AG20443 (cell line): ENCODE data around the gene DPF3.

Source experiments
- DNase-seq: peaks from one replicate; pipeline ENCODE4 v3.0.0; 2012; ENCODE audit warnings: low spot score, mixed read lengths

DPF3 gene

DNA sequence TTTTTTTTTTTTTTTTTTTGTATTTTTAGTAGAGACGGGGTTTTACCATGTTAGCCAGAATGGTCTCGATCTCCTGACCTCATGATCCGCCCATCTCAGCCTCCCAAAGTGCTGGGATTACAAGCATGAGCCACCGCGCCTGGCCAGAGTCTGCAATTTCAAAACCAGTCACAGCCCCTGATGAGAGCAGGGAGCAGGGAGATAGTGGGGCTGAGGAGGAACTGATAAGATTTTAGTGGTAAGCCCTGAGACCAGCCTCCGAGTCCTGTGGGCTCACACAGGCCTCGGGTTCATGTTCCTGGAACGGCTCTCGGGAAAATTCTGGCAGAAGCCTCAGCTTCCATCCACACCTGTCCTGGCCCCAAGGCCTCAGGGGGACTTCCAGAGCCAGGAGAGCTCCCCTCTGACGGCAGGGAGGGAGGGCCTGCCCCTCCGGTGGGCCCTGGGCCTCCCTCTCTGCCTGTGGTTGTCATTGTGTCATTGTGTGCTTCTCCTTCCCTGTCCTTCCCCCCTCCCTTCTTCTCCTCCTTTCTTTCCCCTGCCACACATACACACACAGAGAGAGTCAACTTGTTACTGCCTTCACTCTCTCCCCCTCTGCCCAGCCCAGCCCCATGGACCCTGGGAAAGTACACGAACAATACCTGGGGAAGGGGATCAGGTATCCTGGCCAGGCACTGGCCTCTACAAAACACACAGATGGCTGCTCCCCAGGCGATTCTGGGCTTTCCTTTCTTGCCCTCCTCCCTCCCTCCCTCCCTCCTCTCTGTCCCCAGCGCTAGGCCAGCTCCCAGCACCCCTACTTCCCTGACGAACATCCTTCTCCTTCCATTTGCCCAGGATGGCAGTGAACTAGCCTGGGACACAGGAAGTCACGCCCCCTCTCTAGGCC is 294.1 kb downstream of the DPF3 start:
- DNase-seq, result no peak

DNA sequence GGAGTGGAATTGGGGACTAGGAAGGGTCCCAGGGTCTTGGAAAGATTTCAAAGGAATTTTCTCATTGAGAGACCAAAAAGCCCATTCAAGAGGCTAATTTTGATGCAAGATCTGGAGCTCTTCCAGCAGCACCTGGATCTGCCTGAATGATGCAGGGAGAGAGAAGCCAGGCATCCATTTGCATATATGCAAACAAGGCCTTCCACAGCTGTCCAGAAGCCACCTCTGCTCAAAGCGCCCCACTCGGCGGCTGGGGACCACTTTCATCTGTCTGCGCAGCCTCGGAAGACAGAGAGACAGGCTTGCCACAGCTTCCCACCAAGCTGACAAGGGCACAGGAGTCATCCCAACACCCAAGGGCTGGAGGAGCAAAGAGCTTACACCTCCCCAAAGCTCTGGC is 295.6 kb downstream of the DPF3 start:
- no peak for DNase-seq

DNA sequence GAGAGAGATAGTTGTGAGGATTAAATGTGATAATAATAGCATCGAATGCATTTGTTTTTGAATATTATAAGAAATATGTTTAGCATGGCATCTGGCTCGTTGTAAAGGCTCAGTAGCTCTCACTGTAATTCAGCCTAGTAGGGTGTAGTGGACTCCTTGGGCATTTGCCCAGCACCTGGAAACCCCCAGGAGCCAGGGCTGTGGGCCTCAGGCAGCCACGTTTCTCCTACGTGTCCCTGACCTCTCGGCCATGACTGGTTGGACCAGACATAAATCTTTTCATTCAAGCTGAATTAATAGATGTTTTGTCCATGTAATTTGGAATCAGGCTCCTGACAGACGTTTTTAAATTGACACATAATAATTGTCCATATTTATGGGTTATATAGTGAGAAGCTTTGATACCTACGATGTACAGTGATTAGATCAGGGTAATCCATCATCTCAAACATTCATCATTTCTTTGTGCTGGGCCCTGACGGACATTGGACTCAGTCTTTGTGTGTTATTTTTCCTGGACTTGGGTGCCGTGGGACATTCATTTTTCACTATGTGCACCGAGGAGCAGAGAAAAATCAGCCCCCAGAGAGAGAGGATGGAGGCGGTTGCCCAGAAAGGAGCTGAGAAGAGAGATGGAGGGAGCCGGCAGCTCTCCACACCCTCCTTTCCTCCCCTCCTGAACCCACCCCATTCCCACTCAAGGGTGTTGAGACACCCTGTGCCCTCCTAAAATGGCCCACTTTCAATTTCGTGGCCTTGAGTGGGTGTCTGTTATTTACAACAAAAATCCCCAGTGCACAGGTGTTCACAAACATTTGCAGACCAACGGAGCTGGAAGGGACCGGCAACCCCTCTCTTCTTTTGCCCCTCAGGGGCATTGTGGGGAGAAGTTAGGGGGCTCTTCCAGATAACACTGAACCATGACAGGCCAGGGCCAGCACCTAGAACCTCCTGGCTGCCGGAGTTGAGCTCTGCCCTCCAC is 296.4 kb downstream of the DPF3 start:
- no peak for DNase-seq

- DNase-seq, result no peak
These were observed 298.6 kb downstream of the DPF3 start for GRCh38 chr14:72595152-72595862.

GRCh38 chr14:72594099-72594901 is 299.6 kb downstream of the DPF3 start:
- DNase-seq, result no peak

DNA sequence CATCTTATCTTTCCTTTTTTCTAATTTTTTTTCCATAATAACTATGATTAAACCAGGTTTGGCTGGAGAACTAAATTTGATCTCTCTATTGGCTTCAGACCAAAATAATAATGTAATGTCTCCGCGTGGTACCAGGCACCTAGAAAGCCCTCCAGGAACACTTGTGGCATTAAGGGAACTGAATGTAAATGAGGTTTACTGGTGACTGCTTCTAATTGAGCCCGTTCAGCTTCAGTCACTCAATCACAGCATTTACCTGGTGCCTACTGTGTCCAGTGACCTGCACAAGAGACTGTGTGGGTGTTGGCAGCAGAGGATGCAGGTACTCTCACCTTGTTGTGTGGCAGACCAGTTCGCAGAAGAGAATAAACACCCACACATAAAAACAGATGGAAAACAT is 302.5 kb downstream of the DPF3 start:
- DNase-seq, result no peak

GRCh38 chr14:72590577-72590976 is 303.3 kb downstream of the DPF3 start:
- DNase-seq, result no peak

GRCh38 chr14:72589652-72590051 is 304.2 kb downstream of the DPF3 start:
- no peak for DNase-seq

DNA sequence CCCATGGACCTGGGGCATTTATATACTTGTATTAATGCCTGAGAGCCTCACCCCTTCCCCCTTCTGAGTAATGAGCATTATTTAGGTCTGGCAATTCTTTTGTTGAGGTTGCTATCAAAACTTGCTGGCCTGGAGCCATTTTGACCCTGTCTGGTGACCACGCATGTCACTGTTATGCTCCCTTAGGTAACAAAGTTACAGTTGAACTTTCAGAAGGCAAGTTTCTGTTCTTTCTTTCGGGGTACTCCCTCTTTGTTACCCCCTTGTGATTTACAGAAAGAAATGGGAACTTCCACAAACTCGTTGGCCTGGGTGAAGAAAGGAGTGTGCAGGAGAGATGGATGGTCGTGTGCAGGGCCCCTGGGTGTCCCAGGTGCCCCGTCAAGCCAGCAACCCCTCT is 305.4 kb downstream of the DPF3 start:
- DNase-seq, result no peak

DNA sequence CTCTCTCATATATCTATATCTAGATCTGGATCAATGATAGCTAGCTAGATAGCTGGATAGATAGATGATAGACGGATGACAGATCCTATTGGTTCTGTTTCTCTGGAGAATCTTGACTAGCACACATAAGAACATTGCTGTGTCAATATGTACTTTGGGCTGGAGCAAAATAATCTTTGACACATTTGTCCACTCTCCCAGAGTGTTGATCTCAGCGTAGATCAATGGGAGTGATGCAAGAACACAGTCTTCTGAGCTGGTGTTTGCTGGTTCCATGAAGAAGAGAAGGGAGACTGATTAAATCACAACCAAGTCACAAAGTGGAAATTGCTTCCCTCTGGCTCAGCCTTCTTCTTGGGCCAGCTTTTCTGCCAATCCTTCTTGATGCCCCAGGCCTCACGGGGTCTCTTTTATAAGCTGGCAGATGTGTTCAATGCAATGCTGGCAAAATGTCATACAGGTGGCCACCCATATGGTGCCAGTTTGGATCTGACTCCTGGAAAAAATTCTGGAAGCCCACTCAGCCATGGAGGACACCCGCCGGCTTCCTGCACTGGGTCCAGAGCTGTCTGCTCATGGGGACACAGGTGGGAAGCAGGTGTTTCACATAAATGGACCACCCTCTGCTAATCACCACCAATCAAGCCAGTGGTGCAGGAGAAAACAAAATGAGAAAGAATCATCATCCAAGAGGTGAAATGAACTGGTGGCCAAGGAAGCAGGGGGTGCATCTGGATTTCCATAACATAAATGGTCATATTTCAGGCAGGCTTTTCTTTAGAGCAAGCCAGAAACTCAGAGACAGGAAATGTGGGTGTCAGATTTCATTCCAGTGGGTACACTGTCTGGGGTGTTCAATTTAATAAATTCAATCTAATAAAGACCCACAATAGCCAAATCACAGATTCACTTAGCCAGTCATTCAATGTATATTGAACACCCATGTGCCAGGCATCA is 310.3 kb downstream of the DPF3 start:
- no peak for DNase-seq

GRCh38 chr14:72582582-72582981 is 311.3 kb downstream of the DPF3 start:
- no peak for DNase-seq

GRCh38 chr14:72578514-72578913 is 315.4 kb downstream of the DPF3 start:
- DNase-seq, result no peak

- no peak for DNase-seq
These were observed 316.4 kb downstream of the DPF3 start for GRCh38 chr14:72577521-72577920.

GRCh38 chr14:72576258-72576657 is 317.6 kb downstream of the DPF3 start:
- DNase-seq, result no peak

- no peak for DNase-seq
These were observed 319.2 kb downstream of the DPF3 start for GRCh38 chr14:72574715-72575114.

DNA sequence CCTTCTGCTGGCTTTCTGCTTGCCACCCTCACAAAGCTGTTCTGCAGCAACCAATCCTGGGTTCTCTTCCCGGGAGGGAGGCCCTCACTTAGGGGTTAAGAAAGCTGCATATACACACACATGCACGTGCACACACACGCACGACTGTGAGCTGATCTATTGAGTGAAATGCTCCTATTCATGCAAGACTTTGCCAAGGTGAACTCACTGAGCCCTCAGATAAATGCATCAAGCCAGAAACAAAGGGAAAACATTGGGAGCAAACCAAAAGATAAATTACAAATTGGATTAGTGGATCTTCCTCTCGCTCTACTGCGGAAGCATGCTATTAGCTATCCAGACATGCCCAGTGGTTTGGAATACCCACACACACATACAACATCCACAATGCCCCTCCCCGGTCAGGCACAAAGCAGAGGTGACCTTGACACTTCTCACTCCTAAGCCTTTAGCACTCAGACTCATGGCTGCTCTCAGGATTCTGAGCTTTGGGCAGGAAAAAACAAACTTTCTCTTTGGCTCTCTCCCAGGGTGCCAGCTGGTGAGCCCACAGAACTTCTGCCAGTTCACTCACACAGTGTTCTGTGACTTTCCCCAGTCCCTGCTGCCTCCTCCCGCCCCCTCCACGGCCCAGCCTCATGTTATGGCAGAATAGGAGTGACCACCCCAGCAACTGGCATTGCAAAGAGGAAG is 320.0 kb downstream of the DPF3 start:
- no peak for DNase-seq
